H1 (cell line): Measurements from ENCODE around the gene NEK11. TPM values are rescaled to one million over a fixed set of nuclear protein-coding genes. Genes with fewer than 3 reads are reported as not detected.
"Not testable (repeated sequence)": the region's sequence is repeated elsewhere in the genome, so short reads cannot be mapped to it uniquely, and the experiment has no call there.

Source experiments
- CTCF ChIA-PET: fragments of 300-600 bp; sonication (Branson Sonifier 250); formaldehyde crosslinking; loops from one replicate; lab custom pipeline; 2021; ENCODE audit not compliant: partially characterized antibody; lab: Charles Lee
- POLR2A ChIA-PET: fragments of 300-600 bp; sonication (Branson Sonifier 250); formaldehyde crosslinking; loops from one replicate; lab custom pipeline; 2021; ENCODE audit warnings: inconsistent platforms; ENCODE audit not compliant: partially characterized antibody; lab: Charles Lee
- DNase-seq, 2 experiments: peaks; one replicate each; pipeline versions ENCODE4 v3.0.0 to v3.0.0-alpha.2; 2010 to 2022; ENCODE audit warnings: low spot score in 2 of 2, low read depth in 1 of 2, mixed read lengths in 1 of 2
- FAIRE-seq: peaks from 2 replicates; lab custom pipeline; 2011; peaks lifted over from hg19 to GRCh38; lab: Jason Lieb, UNC
- H2AFZ ChIP-seq: 2 replicates; pipeline ENCODE4 v1.8.1; 2012; ENCODE audit warnings: low read length, inconsistent platforms
- H2AK5ac ChIP-seq: 2 replicates; pipeline ENCODE4 v1.6.1; 2013; ENCODE audit warnings: low read depth, low read length
- H2BK120ac ChIP-seq: replicated peaks from 2 replicates; pipeline ENCODE3; 2013; ENCODE audit warnings: low read depth, low read length, inconsistent platforms
- H2BK12ac ChIP-seq: 2 replicates; pipeline ENCODE4 v1.6.1; 2013; ENCODE audit warnings: low read depth, low read length
- H2BK15ac ChIP-seq: 2 replicates; pipeline ENCODE4 v1.6.1; 2013; ENCODE audit warnings: low read length
- H2BK20ac ChIP-seq: 2 replicates; pipeline ENCODE4 v1.6.1; 2013; ENCODE audit warnings: low read length
- H2BK5ac ChIP-seq: 2 replicates; pipeline ENCODE4 v1.6.1; 2013; ENCODE audit warnings: low read depth, low read length
- H3K14ac ChIP-seq: 2 replicates; pipeline ENCODE4 v1.6.1; 2013; ENCODE audit warnings: inconsistent platforms; ENCODE audit not compliant: insufficient read length
- H3K18ac ChIP-seq: 2 replicates; pipeline ENCODE4 v1.6.1; 2013; ENCODE audit warnings: low read length; ENCODE audit errors: extremely low read depth
- H3K23ac ChIP-seq: 2 replicates; pipeline ENCODE4 v1.6.1; 2013; ENCODE audit warnings: inconsistent platforms; ENCODE audit not compliant: insufficient read length
- H3K23me2 ChIP-seq: 2 replicates; pipeline ENCODE4 v1.6.1; 2013; ENCODE audit warnings: low read depth, low read length
- H3K27ac ChIP-seq: 2 replicates; pipeline ENCODE4 v1.6.1; 2011; ENCODE audit warnings: low read depth, low read length, inconsistent platforms
- H3K27me3 ChIP-seq, 4 experiments: replicated peaks in 1 of 4; 1 replicate in 1 of 4; 2 replicates in 3 of 4; pipeline versions ENCODE4 v1.6.1 to v1.8.1; 2011 to 2013; ENCODE audit warnings: low read length in 3 of 4, mild to moderate bottlenecking in 3 of 4, inconsistent platforms in 2 of 4, mixed read lengths in 2 of 4, moderate library complexity in 1 of 4; ENCODE audit not compliant: control insufficient read depth in 3 of 4, insufficient read depth in 3 of 4; ENCODE audit errors: extremely low read depth in 1 of 4
- H3K36me3 ChIP-seq, 4 experiments: 2 replicates each; pipeline versions ENCODE4 v1.6.1 to v1.8.1; 2011 to 2013; ENCODE audit warnings: mild to moderate bottlenecking in 4 of 4, low read length in 3 of 4, moderate library complexity in 2 of 4, control low read depth in 1 of 4, inconsistent platforms in 1 of 4; ENCODE audit not compliant: insufficient read depth in 4 of 4, control insufficient read depth in 2 of 4
- H3K4ac ChIP-seq: replicated peaks from 2 replicates; pipeline ENCODE3; 2013; ENCODE audit warnings: low read length, low read depth, mixed read lengths, inconsistent platforms; ENCODE audit not compliant: insufficient read length
- H3K4me1 ChIP-seq, 4 experiments: replicated peaks in 1 of 4; 1 replicate in 1 of 4; 2 replicates in 3 of 4; pipeline versions ENCODE4 v1.6.1 to v1.8.1; 2011 to 2013; ENCODE audit warnings: low read length in 3 of 4, inconsistent platforms in 2 of 4, mixed read lengths in 1 of 4; ENCODE audit not compliant: insufficient read depth in 4 of 4, control insufficient read depth in 3 of 4
- H3K4me2 ChIP-seq, 2 experiments: 2 replicates each; pipeline versions ENCODE4 v1.6.1 to v1.8.1; 2011 to 2013; ENCODE audit warnings: low read depth in 2 of 2, low read length in 2 of 2, control low read depth in 1 of 2, inconsistent platforms in 1 of 2, mild to moderate bottlenecking in 1 of 2; ENCODE audit not compliant: insufficient read depth in 1 of 2
- H3K4me3 ChIP-seq, 4 experiments: fragments of 200-600, 300-600 bp in 1 of 4; sonication (generic), shearing (Covaris generic), sonication (Bioruptor Twin) in 1 of 4; 2 replicates each; pipeline versions ENCODE4 v1.5.1 to v1.8.1; 2011 to 2016; ENCODE audit warnings: low read length in 4 of 4, low read depth in 3 of 4, control low read depth in 2 of 4, inconsistent platforms in 2 of 4, mild to moderate bottlenecking in 2 of 4, mixed read lengths in 1 of 4, moderate library complexity in 1 of 4; ENCODE audit not compliant: insufficient read depth in 2 of 4; ENCODE audit errors: extremely low read depth in 1 of 4
- H3K56ac ChIP-seq: replicated peaks from 2 replicates; pipeline ENCODE3; 2013; ENCODE audit warnings: low read depth, mild to moderate bottlenecking, mixed read lengths, low read length, inconsistent platforms; ENCODE audit not compliant: insufficient read length
- H3K79me1 ChIP-seq: 2 replicates; pipeline ENCODE4 v1.6.1; 2013; ENCODE audit warnings: low read depth, low read length, control low read depth
- H3K79me2 ChIP-seq, 2 experiments: 2 replicates each; pipeline versions ENCODE4 v1.6.1 to v1.8.1; 2012 to 2013; ENCODE audit warnings: low read length in 2 of 2, mild to moderate bottlenecking in 2 of 2, inconsistent platforms in 1 of 2; ENCODE audit not compliant: insufficient read depth in 2 of 2, control insufficient read depth in 1 of 2
- H3K9ac ChIP-seq, 4 experiments: replicated peaks in 1 of 4; 1 replicate in 1 of 4; 2 replicates in 3 of 4; pipeline versions ENCODE4 v1.6.1 to v1.8.1; 2011 to 2013; ENCODE audit warnings: low read depth in 3 of 4, low read length in 3 of 4, control low read depth in 2 of 4, mild to moderate bottlenecking in 2 of 4, moderate library complexity in 2 of 4, inconsistent platforms in 1 of 4; ENCODE audit errors: extremely low read depth in 1 of 4
- H3K9me3 ChIP-seq, 2 experiments: 2 replicates each; pipeline versions ENCODE4 v1.6.1 to v1.8.1; 2012 to 2013; ENCODE audit warnings: mild to moderate bottlenecking in 2 of 2, moderate library complexity in 2 of 2, control low read depth in 1 of 2, inconsistent platforms in 1 of 2, low read depth in 1 of 2, low read length in 1 of 2, mixed read lengths in 1 of 2; ENCODE audit not compliant: insufficient read depth in 2 of 2
- H4K20me1 ChIP-seq, 2 experiments: replicated peaks in 1 of 2; 2 replicates each; pipeline versions ENCODE3 to v1.8.1; 2011 to 2013; ENCODE audit warnings: inconsistent platforms in 2 of 2, low read length in 2 of 2, mild to moderate bottlenecking in 1 of 2; ENCODE audit not compliant: insufficient read depth in 2 of 2, control insufficient read depth in 1 of 2
- H4K5ac ChIP-seq: 2 replicates; pipeline ENCODE4 v1.6.1; 2013; ENCODE audit warnings: low read length, low read depth, mixed read lengths, inconsistent platforms; ENCODE audit not compliant: insufficient read length
- H4K8ac ChIP-seq: 2 replicates; pipeline ENCODE4 v1.8.0; 2013; ENCODE audit warnings: mild to moderate bottlenecking, moderate library complexity, low read length, inconsistent platforms; ENCODE audit not compliant: insufficient read depth; ENCODE audit errors: extremely low read depth
- H4K91ac ChIP-seq: replicated peaks from 2 replicates; pipeline ENCODE3; 2013; ENCODE audit warnings: low read length, mixed read lengths, inconsistent platforms; ENCODE audit not compliant: insufficient read length
- TAF1 ChIP-seq: IDR thresholded peaks from 2 replicates; pipeline ENCODE4 v1.6.1; 2011; ENCODE audit warnings: mild to moderate bottlenecking, low read depth, low read length
- YY1 ChIP-seq: IDR thresholded peaks from 2 replicates; pipeline ENCODE4 v1.6.1; 2011; ENCODE audit warnings: low read depth, mild to moderate bottlenecking, low read length
- WGBS, 2 experiments: shearing (Covaris generic) in 1 of 2; methylation state at CpG; one replicate each; pipeline versions ENCODE4 v1.1.6 to v1.1.7; 2013 to 2015; ENCODE audit warnings: low lambda C conversion rate in 2 of 2, mixed read lengths in 2 of 2, inconsistent platforms in 1 of 2, low coverage in 1 of 2, missing lambda C conversion rate in 1 of 2; ENCODE audit not compliant: insufficient replicate concordance in 2 of 2, insufficient coverage in 1 of 2, insufficient read length in 1 of 2; ENCODE audit errors: extremely low coverage in 1 of 2, missing lambda C conversion rate in 1 of 2; 5-methylcytosine and 5-hydroxymethylcytosine counted together
- polyA plus RNA-seq, 7 experiments: library from polyadenylated mRNA; depleted of rRNA in 3 of 7; stranded (reverse) in 5 of 7; unstranded in 2 of 7; fragments of >200 nt in 5 of 7; fragments of 200-250 nt in 2 of 7; gene quantifications; 1 replicate in 5 of 7; 2 replicates in 1 of 7; 4 replicates in 1 of 7; pipeline versions ENCODE4 v1.2.1 to v1.2.3, GENCODE V29; 2011 to 2013; ENCODE audit warnings: missing spikeins in 2 of 7, mixed read lengths in 2 of 7
- total RNA-seq: library from RNA; stranded (reverse); fragmentation: NEBNext Ultra II Directional; extraction: Animal tissue kit (Norgen Biotek cat#: 25700); gene quantifications from 2 replicates; pipeline ENCODE4 v1.2.1, GENCODE V29; 2021

Gene NEK11
- total and polyA plus RNA-seq, 2 of the 8 experiments (the other 6 are each of a cell fraction or from before 2014, with no cell fraction given): 0.60 TPM; not detected in 1

- Histone ChIP-seq H2BK12ac (peak overlapping the region; percentile 60; the same call in 1 of the 2 replicates), H3K4me2 (peak overlapping the region; percentile 53 to 72), H4K8ac (peak overlapping the region; percentile 85; the same call in 1 of the 2 replicates), H3K4me3 (peak overlapping the region; percentile 19 to 52 (median 38); a peak in 5 of 8 replicates), H3K9ac (peak overlapping the region in 1 of 4 experiments; percentile 29; a peak in 2 of 7 replicates)
- not testable (repeated sequence) for H3K4me1 ChIP-seq, H3K79me2 ChIP-seq, H2BK20ac ChIP-seq, H3K18ac ChIP-seq, H2AK5ac ChIP-seq, H3K9me3 ChIP-seq, H2BK5ac ChIP-seq, H3K27me3 ChIP-seq, FAIRE-seq, H2BK15ac ChIP-seq, H3K23ac ChIP-seq, H3K56ac ChIP-seq, H3K27ac ChIP-seq, H4K5ac ChIP-seq, H2AFZ ChIP-seq, H3K4ac ChIP-seq, H3K79me1 ChIP-seq, H2BK120ac ChIP-seq, H3K23me2 ChIP-seq, H3K14ac ChIP-seq, H3K36me3 ChIP-seq, H4K91ac ChIP-seq, H4K20me1 ChIP-seq
- TF ChIP-seq TAF1 (0 out of 2 replicates have a peak, but pooled peaks have one; percentile 34), YY1 (peak; percentile 52; the same call in 1 of the 2 replicates)
- CTCF ChIA-PET: interaction anchor here (1.3 kb wide), 1 partner anchor 46 kb away, joined by 3 read pairs; no protein-coding TSS in a partner anchor
- DNase-seq: peak in 1 of 2 experiments; percentile 51
- 49% methylated on average over 27 of the region's 27 CpGs; no CpG with 5 or more reads in 1 of the 2 experiments for WGBS, 2 experiments
- POLR2A ChIA-PET: interaction anchor here (1.4 to 1.8 kb wide), 5 partner anchors 8 to 50 kb away, joined by 3 to 5 read pairs (median 4); partner anchors contain the start of gene NUDT16
Measured at GRCh38 chr3:131331456-131332085, 304.9 kb downstream of the NEK11 start.
